ENCODE measurements around the gene GAS2L1. TPM values are rescaled to one million over a fixed set of nuclear protein-coding genes. Genes with fewer than 3 reads are reported as not detected.

The GAS2L1 gene
- total RNA-seq, 4 donors from 2014 or later, result 7.5 to 31.6 (median 10.3) TPM

- TF ChIP-seq, protein P1, sequence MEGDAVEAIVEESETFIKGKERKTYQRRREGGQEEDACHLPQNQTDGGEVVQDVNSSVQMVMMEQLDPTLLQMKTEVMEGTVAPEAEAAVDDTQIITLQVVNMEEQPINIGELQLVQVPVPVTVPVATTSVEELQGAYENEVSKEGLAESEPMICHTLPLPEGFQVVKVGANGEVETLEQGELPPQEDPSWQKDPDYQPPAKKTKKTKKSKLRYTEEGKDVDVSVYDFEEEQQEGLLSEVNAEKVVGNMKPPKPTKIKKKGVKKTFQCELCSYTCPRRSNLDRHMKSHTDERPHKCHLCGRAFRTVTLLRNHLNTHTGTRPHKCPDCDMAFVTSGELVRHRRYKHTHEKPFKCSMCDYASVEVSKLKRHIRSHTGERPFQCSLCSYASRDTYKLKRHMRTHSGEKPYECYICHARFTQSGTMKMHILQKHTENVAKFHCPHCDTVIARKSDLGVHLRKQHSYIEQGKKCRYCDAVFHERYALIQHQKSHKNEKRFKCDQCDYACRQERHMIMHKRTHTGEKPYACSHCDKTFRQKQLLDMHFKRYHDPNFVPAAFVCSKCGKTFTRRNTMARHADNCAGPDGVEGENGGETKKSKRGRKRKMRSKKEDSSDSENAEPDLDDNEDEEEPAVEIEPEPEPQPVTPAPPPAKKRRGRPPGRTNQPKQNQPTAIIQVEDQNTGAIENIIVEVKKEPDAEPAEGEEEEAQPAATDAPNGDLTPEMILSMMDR (IDR thresholded peaks at IDR 0.05; ENCODE audit: low read depth), result no peak
Observed at GRCh38 chr22:29339381-29340235, 33.2 kb downstream of the GAS2L1 start.

DNA sequence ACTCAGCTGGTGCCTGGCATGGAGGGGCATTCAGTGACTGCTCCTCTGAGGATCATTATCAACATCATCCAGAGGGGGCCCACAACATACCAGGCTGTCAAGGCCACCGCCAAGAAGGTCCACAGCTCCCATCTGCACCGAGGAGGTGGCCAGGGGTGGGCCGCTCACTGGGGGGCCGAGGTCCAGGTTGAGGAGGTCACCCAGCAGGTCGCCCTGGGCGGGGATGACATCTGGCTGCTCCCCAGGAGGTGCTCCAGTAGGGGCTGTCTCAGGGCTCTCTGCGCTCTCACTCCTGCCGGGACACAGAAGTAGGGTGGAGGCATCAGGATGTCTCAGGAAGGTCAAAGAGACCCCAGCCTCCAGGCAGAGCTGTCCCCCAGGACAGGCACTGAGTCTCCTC lies 34.1 kb downstream of the GAS2L1 start:
- TF ChIP-seq, protein P1 (IDR thresholded peaks at IDR 0.05; ENCODE audit: low read depth), result no peak

GRCh38 chr22:29341056-29341848 lies 34.8 kb downstream of the GAS2L1 start:
- TF ChIP-seq, protein P1 (IDR thresholded peaks at IDR 0.05; ENCODE audit: low read depth), result no peak

GRCh38 chr22:29341849-29342127 lies 35.3 kb downstream of the GAS2L1 start:
- TF ChIP-seq, protein P1 (IDR thresholded peaks at IDR 0.05; ENCODE audit: low read depth), result no peak

DNA sequence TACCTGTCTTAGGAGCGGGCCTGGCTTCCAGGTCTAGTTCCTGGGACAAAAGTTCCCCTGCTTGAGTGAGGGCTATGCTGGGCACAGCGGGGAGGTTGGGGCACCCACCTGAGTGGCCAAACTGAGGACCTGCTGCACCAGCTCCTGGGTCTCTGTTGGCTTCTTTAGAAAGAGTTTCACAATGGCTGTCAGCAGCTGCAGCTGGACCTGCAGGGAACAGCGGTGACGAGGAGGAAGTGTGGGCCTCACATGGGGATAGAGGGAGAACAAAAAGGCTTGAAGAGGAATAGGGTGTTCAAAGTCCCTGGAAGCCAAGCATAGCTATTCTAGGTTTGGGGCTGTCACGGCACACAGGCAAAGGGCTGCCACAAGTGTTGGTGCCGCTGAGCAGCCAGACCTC lies 35.7 kb downstream of the GAS2L1 start:
- TF ChIP-seq, protein P1 (IDR thresholded peaks at IDR 0.05; ENCODE audit: low read depth), result no peak

DNA sequence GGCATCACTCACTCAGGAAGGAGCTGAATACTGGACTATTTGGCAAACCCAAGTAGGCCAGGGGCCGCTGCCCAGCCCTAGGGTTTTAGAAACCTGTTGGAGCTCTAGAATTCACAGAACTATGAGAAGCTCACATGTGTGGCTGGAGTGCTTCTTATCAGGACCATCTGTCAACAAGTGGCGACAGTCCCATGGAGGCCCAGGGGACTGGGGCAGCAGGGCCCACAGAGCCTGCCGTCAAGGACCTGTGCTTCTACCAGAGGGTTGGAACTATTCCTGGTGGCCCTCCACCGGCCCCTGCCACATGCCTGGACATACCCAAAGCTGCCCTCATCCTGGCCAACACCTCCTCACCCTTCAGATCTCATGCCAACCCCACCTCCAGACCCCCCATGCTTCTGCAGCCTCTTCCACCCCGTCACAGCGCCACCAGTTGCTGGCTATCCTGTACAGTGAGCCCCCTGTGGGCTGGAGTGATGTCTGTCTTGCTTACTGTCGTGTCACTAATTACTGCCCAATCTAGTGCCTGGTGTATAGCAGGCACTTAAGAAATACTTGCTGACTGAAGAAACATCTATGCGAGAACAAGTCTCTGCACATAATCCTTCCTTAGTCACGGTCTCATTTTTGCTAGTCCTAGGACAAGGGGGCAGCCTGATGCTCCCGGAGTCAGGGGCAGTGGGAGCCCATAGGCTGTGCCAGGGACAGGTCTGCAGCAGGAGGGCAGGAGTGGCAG lies 36.3 kb downstream of the GAS2L1 start:
- TF ChIP-seq, protein P1 (IDR thresholded peaks at IDR 0.05; ENCODE audit: low read depth), result no peak
